ENCODE measurements around the gene SLC7A6. TPM values are rescaled to one million over a fixed set of nuclear protein-coding genes. Genes with fewer than 3 reads are reported as not detected.
A peak's percentile ranks its signal among the peaks of the same experiment; 100 is the strongest.

Gene SLC7A6
- total and polyA plus RNA-seq, 2 of the 13 experiments (the other 11 are each of a cell fraction or from before 2014, with no cell fraction given), result 35.8 to 70.8 TPM

GRCh38 chr16:68236137-68236825 is 28.0 kb upstream of the SLC7A6 start (continued):
- TF ChIP-seq ZSCAN9 (CRISPR knock-in tag; IDR thresholded peaks at IDR 0.05; ENCODE audit: borderline replicate concordance) (peak; percentile 80), ZNF709 (CRISPR knock-in tag; IDR thresholded peaks at IDR 0.05) (peak; percentile 82), ZNF670 (CRISPR knock-in tag; IDR thresholded peaks at IDR 0.05; ENCODE audit: borderline replicate concordance) (peak; percentile 93), ZBTB1 (CRISPR knock-in tag; IDR thresholded peaks at IDR 0.05; ENCODE audit: borderline replicate concordance) (0 out of 2 replicates have a peak, but pooled peaks have one; percentile 13), ONECUT2 (CRISPR knock-in tag; IDR thresholded peaks at IDR 0.05) (no peak), SNAPC5 (CRISPR knock-in tag; IDR thresholded peaks at IDR 0.05; ENCODE audit: borderline replicate concordance) (no peak), RXRB (CRISPR knock-in tag; IDR thresholded peaks at IDR 0.05; ENCODE audit: borderline replicate concordance) (peak; percentile 32; the same call in 1 of the 2 replicates), ZNF510 (CRISPR knock-in tag; IDR thresholded peaks at IDR 0.05; ENCODE audit: low read depth) (0 out of 2 replicates have a peak, but pooled peaks have one; percentile 43), ZNF335 (CRISPR knock-in tag; IDR thresholded peaks at IDR 0.05) (peak; percentile 56; the same call in 1 of the 2 replicates), SOX5 (CRISPR knock-in tag; IDR thresholded peaks at IDR 0.05; ENCODE audit: borderline replicate concordance) (peak; percentile 28; the same call in 1 of the 2 replicates), FOXJ3 (CRISPR knock-in tag; IDR thresholded peaks at IDR 0.05; ENCODE audit: borderline replicate concordance) (no peak), ZNF546 (CRISPR knock-in tag; conservative IDR thresholded peaks at IDR 0.05) (peak; percentile 1; the same call in 1 of the 2 replicates), DMTF1 (CRISPR knock-in tag; IDR thresholded peaks at IDR 0.05) (no peak), ZNF282 (IDR thresholded peaks at IDR 0.05; ENCODE audit: partially characterized antibody) (no peak), ZXDC (CRISPR knock-in tag; IDR thresholded peaks at IDR 0.05) (peak; percentile 87), ZNF776 (CRISPR knock-in tag; IDR thresholded peaks at IDR 0.05) (peak; percentile 77; the same call in 1 of the 2 replicates), CREM (IDR thresholded peaks at IDR 0.05) (no peak), CREM (CRISPR knock-in tag; IDR thresholded peaks at IDR 0.05) (no peak), ZNF772 (CRISPR knock-in tag; IDR thresholded peaks at IDR 0.05) (no peak), ZNF724P (CRISPR knock-in tag; IDR thresholded peaks at IDR 0.05; ENCODE audit: borderline replicate concordance) (0 out of 2 replicates have a peak, but pooled peaks have one; percentile 51), ZNF430 (CRISPR knock-in tag; IDR thresholded peaks at IDR 0.05) (peak; percentile 72), ZNF704 (CRISPR knock-in tag; IDR thresholded peaks at IDR 0.05; ENCODE audit: borderline replicate concordance) (no peak; the same call in 1 of the 2 replicates), PHF5A (CRISPR knock-in tag; IDR thresholded peaks at IDR 0.05; ENCODE audit: low read depth, unreplicated experiment) (no peak), RAD51 (IDR thresholded peaks at IDR 0.05; ENCODE audit: borderline replicate concordance) (peak; percentile 67; the same call in 1 of the 2 replicates), HNRNPH1 (optimal IDR thresholded peaks at IDR 0.05; ENCODE audit: low read depth, low read length) (peak; percentile 18)
